Stomach (tissue), 9 donors: ENCODE data around the gene MLST8. TPM values are rescaled to one million over a fixed set of nuclear protein-coding genes. Genes with fewer than 3 reads are reported as not detected.

Source experiments
- DNase-seq, 2 donors: peaks; one replicate each; pipeline versions ENCODE4 v3.0.0 to v3.0.0-alpha.2; 2013 to 2019
- H3K27ac ChIP-seq, 5 donors: fragments of 200-600 bp in 4 of 5; sonication (generic) in 4 of 5; one replicate each; pipeline ENCODE4 v1.5.1; 2013 to 2019; ENCODE audit warnings: mild to moderate bottlenecking in 1 of 5, moderate library complexity in 1 of 5
- H3K27me3 ChIP-seq, 3 donors: fragments of 200-600 bp; sonication (generic); one replicate each; pipeline ENCODE4 v1.5.1; 2017 to 2019; ENCODE audit warnings: mixed run types in 1 of 3
- H3K36me3 ChIP-seq, 4 donors: fragments of 200-600 bp; sonication (generic); 1 replicate in 3 of 4; 2 replicates in 1 of 4; pipeline ENCODE4 v1.5.1; 2016 to 2019
- H3K4me1 ChIP-seq, 4 donors: fragments of 200-600 bp; sonication (generic); one replicate each; pipeline ENCODE4 v1.5.1; 2016 to 2019
- H3K4me3 ChIP-seq, 4 donors: fragments of 200-600 bp; sonication (generic) in 3 of 4; one replicate each; pipeline ENCODE4 v1.5.1; 2016 to 2019; ENCODE audit warnings: mild to moderate bottlenecking in 1 of 4
- H3K9me3 ChIP-seq, 4 donors: fragments of 200-600 bp; sonication (generic); one replicate each; pipeline ENCODE4 v1.5.1; 2016 to 2019
- EP300 ChIP-seq: sonication (generic); formaldehyde crosslinking; IDR thresholded peaks from one replicate; pipeline ENCODE4 v1.6.1; 2017; ENCODE audit warnings: antibody characterized with exemption
- POLR2A ChIP-seq, 4 donors: fragments of 450-650 bp; IDR thresholded peaks; one replicate each; pipeline ENCODE4 v1.6.1; 2016; ENCODE audit warnings: antibody characterized with exemption in 4 of 4, control low read depth in 2 of 4, mild to moderate bottlenecking in 1 of 4, moderate library complexity in 1 of 4
- POLR2AphosphoS5 ChIP-seq, 3 donors: sonication (generic); formaldehyde crosslinking; IDR thresholded peaks; one replicate each; pipeline ENCODE4 v1.6.1; 2016; ENCODE audit warnings: antibody characterized with exemption in 3 of 3
- whole genome bisulfite sequencing, 5 donors: extraction: QIAGEN DNeasy Blood & Tissue Kit in 3 of 5; methylation state at CpG; one replicate each; pipeline versions ENCODE4 v1.1.5 to v1.1.7; 2013 to 2018; 5-methylcytosine and 5-hydroxymethylcytosine counted together
- intact Hi-C: fragments of 100-400 bp; cut with DNase I; formaldehyde crosslinking; loops from one replicate; pipeline ENCODE4 v1.15.1; 2023; ENCODE audit warnings: low total_unique reads
- polyA plus RNA-seq, 3 donors: library from polyadenylated mRNA; stranded (reverse); fragments of 200-250 nt; gene quantifications; one replicate each; pipeline ENCODE4 v1.2.3, GENCODE V29; 2013
- total RNA-seq, 5 donors: library from RNA; depleted of rRNA; stranded (reverse); fragments of >200 nt; gene quantifications; one replicate each; pipeline versions ENCODE4 v1.1.0 to v1.2.3, GENCODE V29; 2014 to 2016
- TF ChIP-seq, protein P1 (sequence below), 7 experiments: fragments of 450-650 bp in 4 of 7; fragments of 200-600 bp in 3 of 7; sonication (generic) in 3 of 7; IDR thresholded peaks; one replicate each; pipeline ENCODE4 v1.5.1; 2016 to 2019; ENCODE audit warnings: antibody characterized with exemption in 7 of 7, control low read depth in 2 of 7, mild to moderate bottlenecking in 1 of 7
- donor health status: healthy with polysubstance abuse.
- donor health status: Bipolar disorder and iron deficiency.
- donor health status: healthy.

The MLST8 gene
- total and polyA plus RNA-seq, 8 donors: 7.5 to 235 (median 55.8) TPM

DNA sequence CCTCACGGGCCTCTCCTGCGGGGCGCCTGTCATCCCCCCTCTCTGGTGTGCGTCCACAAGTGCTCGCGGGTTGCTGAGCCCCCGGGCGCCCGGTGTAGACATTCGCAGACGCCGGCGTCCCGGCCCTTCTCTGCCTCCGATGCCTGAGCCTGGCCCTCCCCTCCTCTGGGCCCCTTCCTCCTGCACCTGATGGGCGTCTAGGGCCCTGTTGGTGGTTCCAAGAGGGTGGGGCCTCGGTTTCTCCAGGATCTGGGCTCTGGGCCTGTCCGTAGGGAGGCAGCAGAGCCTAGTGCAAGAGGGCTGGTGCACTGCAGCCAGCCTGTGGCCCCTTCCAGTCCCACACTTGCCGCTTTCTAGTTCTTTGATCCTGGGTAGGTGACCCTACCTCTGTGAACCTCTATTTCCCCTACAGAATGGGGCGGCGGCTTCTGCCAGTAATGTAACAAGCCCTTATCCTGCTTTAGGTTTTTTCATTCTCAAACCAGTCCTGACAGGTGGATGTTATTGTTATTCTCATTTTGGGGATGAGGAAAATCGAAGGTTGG, 18.8 kb downstream of the MLST8 start:
- no peak for TF ChIP-seq POLR2A (IDR thresholded peaks at IDR 0.05)
- no peak for TF ChIP-seq POLR2AphosphoS5 (IDR thresholded peaks at IDR 0.05)
- TF ChIP-seq EP300: no peak
- TF ChIP-seq, protein P1, sequence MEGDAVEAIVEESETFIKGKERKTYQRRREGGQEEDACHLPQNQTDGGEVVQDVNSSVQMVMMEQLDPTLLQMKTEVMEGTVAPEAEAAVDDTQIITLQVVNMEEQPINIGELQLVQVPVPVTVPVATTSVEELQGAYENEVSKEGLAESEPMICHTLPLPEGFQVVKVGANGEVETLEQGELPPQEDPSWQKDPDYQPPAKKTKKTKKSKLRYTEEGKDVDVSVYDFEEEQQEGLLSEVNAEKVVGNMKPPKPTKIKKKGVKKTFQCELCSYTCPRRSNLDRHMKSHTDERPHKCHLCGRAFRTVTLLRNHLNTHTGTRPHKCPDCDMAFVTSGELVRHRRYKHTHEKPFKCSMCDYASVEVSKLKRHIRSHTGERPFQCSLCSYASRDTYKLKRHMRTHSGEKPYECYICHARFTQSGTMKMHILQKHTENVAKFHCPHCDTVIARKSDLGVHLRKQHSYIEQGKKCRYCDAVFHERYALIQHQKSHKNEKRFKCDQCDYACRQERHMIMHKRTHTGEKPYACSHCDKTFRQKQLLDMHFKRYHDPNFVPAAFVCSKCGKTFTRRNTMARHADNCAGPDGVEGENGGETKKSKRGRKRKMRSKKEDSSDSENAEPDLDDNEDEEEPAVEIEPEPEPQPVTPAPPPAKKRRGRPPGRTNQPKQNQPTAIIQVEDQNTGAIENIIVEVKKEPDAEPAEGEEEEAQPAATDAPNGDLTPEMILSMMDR (IDR thresholded peaks at IDR 0.05): no peak
- H3K9me3 ChIP-seq: no peaks in the 10 kb centered on the region
- H3K36me3 ChIP-seq: peaks cover 11 to 27% (median 21%) of the 10 kb centered on the region in 4 donors
- H3K27ac ChIP-seq: peak overlapping the region; percentile 83 to 93 (median 90)
- H3K4me1 ChIP-seq: peaks cover 26 to 44% (median 37%) of the 10 kb centered on the region in 4 donors
- 2 to 19% (median 3%) methylated on average over 4 to 22 of the region's 22 CpGs for WGBS, 5 donors
- peak; percentile 57 to 76 for DNase-seq
- H3K4me3 ChIP-seq: peak overlapping the region; percentile 80 to 99 (median 96)
- no peaks in the 10 kb centered on the region for H3K27me3 ChIP-seq
- intact Hi-C loops: no loop called here

DNA sequence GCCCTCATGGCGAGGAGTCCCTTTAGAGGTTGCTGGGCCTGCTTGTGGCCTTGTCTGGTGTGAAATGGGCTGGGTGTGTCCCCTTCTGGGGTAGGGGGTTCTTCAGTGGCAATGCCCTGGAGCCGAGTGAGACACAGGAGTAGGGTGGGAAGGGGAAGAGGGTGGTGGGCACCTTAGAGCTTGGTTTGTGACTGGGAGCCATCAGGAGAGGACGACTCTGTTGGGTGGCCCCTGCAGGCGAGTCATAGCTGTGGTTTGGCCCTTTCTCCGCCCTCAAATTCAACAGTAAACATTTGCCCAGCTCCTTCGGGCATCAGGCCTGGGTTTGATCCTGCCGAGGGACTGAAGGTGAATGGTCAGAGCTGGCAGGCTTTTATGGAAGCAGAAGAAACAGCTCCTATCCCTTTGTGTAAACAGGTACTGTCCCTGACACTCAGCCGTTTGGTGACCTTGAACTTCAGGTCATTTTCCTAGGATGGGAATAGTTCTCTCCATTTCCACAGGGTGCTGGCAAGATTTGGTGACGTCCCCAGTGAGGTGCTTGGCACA, 21.1 kb downstream of the MLST8 start:
- peak; percentile 53 to 74 for DNase-seq
- Histone ChIP-seq H3K4me3 (no peak overlapping the region), H3K4me1 (peaks cover 26 to 44% (median 37%) of the 10 kb centered on the region in 4 donors), H3K27ac (peak overlapping the region; percentile 11 to 44 (median 38)), H3K9me3 (no peaks in the 10 kb centered on the region), H3K27me3 (no peaks in the 10 kb centered on the region), H3K36me3 (peaks cover 33 to 50% (median 44%) of the 10 kb centered on the region in 4 donors)
- TF ChIP-seq, protein P1 (IDR thresholded peaks at IDR 0.05): no peak
- no peak for TF ChIP-seq POLR2AphosphoS5 (IDR thresholded peaks at IDR 0.05)
- 30 to 43% (median 39%) methylated on average over 9 of the region's 9 CpGs for WGBS, 5 donors
- intact Hi-C loops: no loop called here

DNA sequence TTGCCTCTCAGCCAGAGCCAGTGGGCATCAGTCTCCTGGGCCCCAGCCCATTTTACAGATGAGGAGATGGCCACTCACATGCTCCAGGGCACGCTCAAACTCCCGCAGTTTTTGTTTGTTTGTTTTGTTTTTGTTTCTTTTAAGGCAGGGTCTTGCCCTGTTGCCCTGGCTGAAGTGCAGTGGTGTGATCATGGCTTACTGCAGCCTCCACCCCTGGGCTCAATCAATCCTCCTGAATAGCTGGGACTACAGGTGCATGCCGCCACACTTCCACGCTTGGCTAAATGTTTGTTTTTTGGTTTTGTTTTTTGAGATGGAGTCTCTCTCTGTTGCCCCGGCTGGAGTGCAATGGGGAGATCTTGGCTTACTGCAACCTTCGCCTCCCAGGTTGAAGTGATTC, 21.7 kb downstream of the MLST8 start:
- Histone ChIP-seq H3K27me3 (no peaks in the 10 kb centered on the region), H3K27ac (no peak overlapping the region), H3K4me1 (peaks cover 26 to 44% (median 37%) of the 10 kb centered on the region in 4 donors), H3K4me3 (no peak overlapping the region), H3K9me3 (no peaks in the 10 kb centered on the region), H3K36me3 (peaks cover 39 to 56% (median 50%) of the 10 kb centered on the region in 4 donors)
- intact Hi-C loops: no loop called here
- no peak for DNase-seq
- TF ChIP-seq POLR2A (IDR thresholded peaks at IDR 0.05) (no peak), EP300 (no peak), POLR2AphosphoS5 (IDR thresholded peaks at IDR 0.05) (no peak)
- TF ChIP-seq, protein P1 (IDR thresholded peaks at IDR 0.05): no peak
- 76 to 95% (median 79%) methylated on average over 6 of the region's 6 CpGs for WGBS, 5 donors

DNA sequence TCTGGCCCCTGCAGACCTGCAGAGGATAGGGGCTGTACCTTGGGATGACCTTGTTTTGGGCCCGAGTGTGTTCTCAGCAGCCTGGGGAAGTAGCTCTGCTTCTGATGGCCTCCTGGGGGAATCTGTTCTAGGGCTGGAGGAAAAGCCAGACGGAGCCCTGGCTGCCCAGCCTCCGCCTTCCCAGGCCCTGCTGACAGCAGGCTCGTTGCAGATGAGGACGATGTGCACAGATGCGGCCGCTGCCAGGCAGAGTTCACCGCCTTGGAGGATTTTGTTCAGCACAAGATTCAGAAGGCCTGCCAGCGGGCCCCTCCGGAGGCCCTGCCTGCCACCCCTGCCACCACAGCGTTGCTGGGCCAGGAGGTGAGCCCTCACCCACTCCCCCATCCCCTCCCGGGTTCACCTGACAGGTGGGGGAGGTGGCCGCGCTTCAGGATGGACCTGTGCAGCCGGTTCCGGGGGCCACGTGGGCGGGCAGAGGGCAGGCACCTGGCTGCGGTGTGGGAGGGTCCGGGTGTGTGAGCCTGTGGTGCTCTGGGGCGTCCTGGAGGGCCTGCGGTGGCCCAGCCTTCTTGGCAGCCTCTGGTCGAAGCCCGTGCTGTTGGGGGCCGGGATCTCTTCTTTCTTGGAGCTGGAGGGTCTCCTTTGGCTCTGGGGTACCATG, 23.0 kb downstream of the MLST8 start:
- Histone ChIP-seq H3K4me3 (no peak overlapping the region), H3K27ac (no peak overlapping the region), H3K36me3 (peaks cover 52 to 70% (median 64%) of the 10 kb centered on the region in 4 donors), H3K27me3 (no peaks in the 10 kb centered on the region), H3K4me1 (peaks cover 26 to 39% (median 35%) of the 10 kb centered on the region in 4 donors), H3K9me3 (no peaks in the 10 kb centered on the region)
- intact Hi-C loops: no loop called here
- TF ChIP-seq EP300 (no peak), POLR2A (IDR thresholded peaks at IDR 0.05) (no peak), POLR2AphosphoS5 (IDR thresholded peaks at IDR 0.05) (no peak)
- TF ChIP-seq, protein P1 (IDR thresholded peaks at IDR 0.05): no peak
- DNase-seq: no peak
- 87 to 92% (median 89%) methylated on average over 6 to 25 of the region's 25 CpGs for WGBS, 5 donors
